HCT116 (cell line): ENCODE data around the gene EVA1A. TPM values are rescaled to one million over a fixed set of nuclear protein-coding genes. Genes with fewer than 3 reads are reported as not detected.

Experiments used
- ATAC-seq: fragments of 200-7000 bp; cut with Tn5 transposase; 2 replicates; pipeline ENCODE4 v1.9.1; 2020; ENCODE audit warnings: mild to moderate bottlenecking, moderate library complexity
- BruUV-seq: library from RNA; stranded (reverse); fragments of 400-500 nt; replicated peaks from 2 replicates; lab custom pipeline; 2021; lab: Mats Ljungman, UMichigan
- CTCF ChIA-PET: fragments of 300-600 bp; sonication (Branson Sonifier 250); formaldehyde crosslinking; loops from one replicate; lab custom pipeline; 2021; ENCODE audit warnings: antibody characterized with exemption; lab: Charles Lee
- POLR2A ChIA-PET: fragments of 300-600, 350-600 bp; sonication (Branson Sonifier 250); formaldehyde crosslinking; loops from one replicate; lab custom pipeline; 2021; ENCODE audit warnings: antibody characterized with exemption; lab: Charles Lee
- RAD21 ChIA-PET, 2 experiments: fragments of 300-600 bp; sonication (Branson Sonifier 250); formaldehyde crosslinking; loops; one replicate each; lab custom pipeline; 2023; ENCODE audit warnings: low total read pairs in 2 of 2; ENCODE audit not compliant: uncharacterized antibody in 2 of 2, unreplicated experiment in 2 of 2, low non-redundant PET in 1 of 2; lab: Charles Lee
- DNase-seq: peaks from one replicate; pipeline ENCODE4 v3.0.0-alpha.2; 2010; ENCODE audit warnings: low read depth, low spot score
- H2AFZ ChIP-seq: fragments of 200-600 bp; shearing (Covaris generic), sonication (generic); 2 replicates; pipeline ENCODE4 v1.6.1; 2017; ENCODE audit warnings: low read depth, mixed run types, mixed read lengths, antibody characterized with exemption, low read length; ENCODE audit not compliant: poor library complexity, severe bottlenecking
- H3K27ac ChIP-seq: 2 replicates; pipeline ENCODE4 v1.5.1; 2012; ENCODE audit warnings: low read depth, low read length
- H3K27me3 ChIP-seq: fragments of 200-600 bp; sonication (generic); 2 replicates; pipeline ENCODE4 v1.6.1; 2016; ENCODE audit warnings: mixed run types, low read length, mixed read lengths; ENCODE audit not compliant: insufficient read depth
- H3K36me3 ChIP-seq, 2 experiments: fragments of 200-500 bp in 1 of 2; fragments of 200-600 bp in 1 of 2; sonication (Bioruptor generic) in 1 of 2; sonication (generic) in 1 of 2; 2 replicates each; pipeline versions ENCODE4 v1.5.1 to v1.6.1; 2014 to 2016; ENCODE audit warnings: low read length in 2 of 2, inconsistent platforms in 1 of 2, mixed read lengths in 1 of 2, mixed run types in 1 of 2; ENCODE audit not compliant: insufficient read depth in 2 of 2, control insufficient read depth in 1 of 2
- H3K4me1 ChIP-seq, 2 experiments: fragments of 200-600 bp in 1 of 2; sonication (generic) in 1 of 2; 2 replicates each; pipeline versions ENCODE4 v1.5.1 to v1.6.1; 2012 to 2017; ENCODE audit warnings: low read length in 2 of 2, inconsistent platforms in 1 of 2, mild to moderate bottlenecking in 1 of 2, mixed read lengths in 1 of 2, mixed run types in 1 of 2, moderate library complexity in 1 of 2; ENCODE audit not compliant: insufficient read depth in 2 of 2, control insufficient read depth in 1 of 2
- H3K4me2 ChIP-seq: fragments of 200-600 bp; sonication (generic); 2 replicates; pipeline ENCODE4 v1.6.1; 2017; ENCODE audit warnings: mixed run types, low read length, mixed read lengths
- H3K4me3 ChIP-seq, 2 experiments: fragments of 200-600 bp in 1 of 2; sonication (generic) in 1 of 2; replicated peaks in 1 of 2; 2 replicates each; pipeline ENCODE4 v1.5.1; 2011 to 2016; ENCODE audit warnings: low read length in 2 of 2, control low read depth in 1 of 2, low read depth in 1 of 2, mild to moderate bottlenecking in 1 of 2, mixed read lengths in 1 of 2, mixed run types in 1 of 2
- H3K79me2 ChIP-seq: fragments of 200-600 bp; sonication (generic); 2 replicates; pipeline ENCODE4 v1.6.1; 2017; ENCODE audit warnings: mild to moderate bottlenecking, mixed run types, low read length, moderate library complexity, mixed read lengths; ENCODE audit not compliant: insufficient read depth
- H3K9ac ChIP-seq: fragments of 200-600 bp; sonication (generic); 2 replicates; pipeline ENCODE4 v1.6.1; 2016; ENCODE audit warnings: low read length, mixed read lengths
- H3K9me2 ChIP-seq: fragments of 200-600 bp; sonication (generic), shearing (Covaris generic); 2 replicates; pipeline ENCODE4 v1.6.1; 2017; ENCODE audit warnings: mixed run types, mild to moderate bottlenecking, moderate library complexity; ENCODE audit not compliant: insufficient read depth
- H3K9me3 ChIP-seq, 2 experiments: fragments of 200-500 bp in 1 of 2; fragments of 200-600 bp in 1 of 2; sonication (Bioruptor generic) in 1 of 2; sonication (generic) in 1 of 2; 2 replicates each; pipeline ENCODE4 v1.6.1; 2014 to 2017; ENCODE audit warnings: low read length in 2 of 2, mixed read lengths in 2 of 2, inconsistent platforms in 1 of 2, low read depth in 1 of 2, mild to moderate bottlenecking in 1 of 2, mixed run types in 1 of 2, moderate library complexity in 1 of 2; ENCODE audit not compliant: control insufficient read depth in 1 of 2, insufficient read depth in 1 of 2
- H4K20me1 ChIP-seq: fragments of 200-600 bp; sonication (generic), shearing (Covaris generic); 2 replicates; pipeline ENCODE4 v1.6.1; 2017; ENCODE audit warnings: mixed run types, mild to moderate bottlenecking, moderate library complexity; ENCODE audit not compliant: insufficient read depth
- CBX3 ChIP-seq: IDR thresholded peaks from 2 replicates; pipeline ENCODE4 v1.6.1; 2012; ENCODE audit warnings: low read depth
- CEBPB ChIP-seq: IDR thresholded peaks from 2 replicates; pipeline ENCODE4 v1.6.1; 2012; ENCODE audit warnings: low read depth
- EGR1 ChIP-seq: IDR thresholded peaks from 2 replicates; pipeline ENCODE4 v1.6.1; 2012; ENCODE audit warnings: low read depth
- ELF1 ChIP-seq: IDR thresholded peaks from 2 replicates; pipeline ENCODE4 v1.6.1; 2012; ENCODE audit warnings: low read depth, borderline replicate concordance
- EZH2 ChIP-seq: fragments of 200-600 bp; sonication (generic); IDR thresholded peaks from 2 replicates; pipeline ENCODE4 v1.6.1; 2017; ENCODE audit warnings: antibody characterized with exemption, mixed run types
- FOSL1 ChIP-seq: IDR thresholded peaks from 2 replicates; pipeline ENCODE4 v1.6.1; 2012; ENCODE audit warnings: low read depth
- POLR2A ChIP-seq: IDR thresholded peaks from 2 replicates; pipeline ENCODE4 v1.7.0; 2011; ENCODE audit warnings: borderline replicate concordance; ENCODE audit not compliant: insufficient read depth, insufficient read length; ENCODE audit errors: extremely low read depth
- RAD21 ChIP-seq: IDR thresholded peaks from 2 replicates; pipeline ENCODE4 v1.6.1; 2012; ENCODE audit warnings: low read depth, mild to moderate bottlenecking
- SIN3A ChIP-seq: IDR thresholded peaks from 2 replicates; pipeline ENCODE4 v1.6.1; 2012; ENCODE audit warnings: low read depth
- SP1 ChIP-seq: IDR thresholded peaks from 2 replicates; pipeline ENCODE4 v1.6.1; 2012; ENCODE audit warnings: low read depth
- TCF7L2 ChIP-seq: IDR thresholded peaks from 2 replicates; pipeline ENCODE4 v1.7.0; 2011; ENCODE audit warnings: borderline replicate concordance, inconsistent platforms; ENCODE audit not compliant: insufficient read depth, insufficient read length; ENCODE audit errors: extremely low read depth
- YY1 ChIP-seq: IDR thresholded peaks from 2 replicates; pipeline ENCODE4 v1.6.1; 2011; ENCODE audit warnings: low read length, low read depth, moderate library complexity, mild to moderate bottlenecking; ENCODE audit not compliant: insufficient replicate concordance; ENCODE audit errors: extremely low read depth
- ZFX ChIP-seq: fragments of 450-650 bp; IDR thresholded peaks from 2 replicates; pipeline ENCODE4 v1.6.1; 2017
- ZNF274 ChIP-seq: fragments of 200-500 bp; sonication (Bioruptor generic); IDR thresholded peaks from 2 replicates; pipeline ENCODE4 v1.6.1; 2014; ENCODE audit warnings: mild to moderate bottlenecking, low read depth, low read length, inconsistent platforms
- intact Hi-C: fragments of 100-400 bp; cut with micrococcal nuclease; formaldehyde crosslinking; loops from 2 replicates; pipeline ENCODE4 v1.10.0; 2022
- total RNA-seq: library from RNA; stranded (reverse); gene quantifications from one replicate; pipeline ENCODE4 v1.2.1, GENCODE V29; 2021; ENCODE audit not compliant: unreplicated experiment
- TF ChIP-seq, protein P1 (sequence below), 3 experiments: fragments of 200-600 bp in 1 of 3; sonication (generic) in 1 of 3; IDR thresholded peaks in 2 of 3; conservative IDR thresholded peaks in 1 of 3; 2 replicates each; pipeline ENCODE4 v1.5.1; 2012 to 2017; ENCODE audit warnings: low read depth in 2 of 3, low read length in 2 of 3, antibody characterized with exemption in 1 of 3, borderline replicate concordance in 1 of 3, control low read depth in 1 of 3, mild to moderate bottlenecking in 1 of 3, mixed read lengths in 1 of 3, mixed run types in 1 of 3, moderate library complexity in 1 of 3; ENCODE audit not compliant: insufficient read depth in 1 of 3
- TF ChIP-seq, protein P2 (sequence below): IDR thresholded peaks from 2 replicates; pipeline ENCODE4 v1.6.1; 2012; ENCODE audit warnings: low read depth
- TF ChIP-seq, protein P3 (sequence below): IDR thresholded peaks from 2 replicates; pipeline ENCODE4 v1.6.1; 2012
- TF ChIP-seq, protein P4 (sequence below): IDR thresholded peaks from 2 replicates; pipeline ENCODE4 v1.6.1; 2011; ENCODE audit warnings: mild to moderate bottlenecking, low read length, moderate library complexity; ENCODE audit not compliant: insufficient replicate concordance; ENCODE audit errors: extremely low read depth

Gene EVA1A
- total RNA-seq, 1 experiment from 2014 or later, result 2.8 TPM

DNA sequence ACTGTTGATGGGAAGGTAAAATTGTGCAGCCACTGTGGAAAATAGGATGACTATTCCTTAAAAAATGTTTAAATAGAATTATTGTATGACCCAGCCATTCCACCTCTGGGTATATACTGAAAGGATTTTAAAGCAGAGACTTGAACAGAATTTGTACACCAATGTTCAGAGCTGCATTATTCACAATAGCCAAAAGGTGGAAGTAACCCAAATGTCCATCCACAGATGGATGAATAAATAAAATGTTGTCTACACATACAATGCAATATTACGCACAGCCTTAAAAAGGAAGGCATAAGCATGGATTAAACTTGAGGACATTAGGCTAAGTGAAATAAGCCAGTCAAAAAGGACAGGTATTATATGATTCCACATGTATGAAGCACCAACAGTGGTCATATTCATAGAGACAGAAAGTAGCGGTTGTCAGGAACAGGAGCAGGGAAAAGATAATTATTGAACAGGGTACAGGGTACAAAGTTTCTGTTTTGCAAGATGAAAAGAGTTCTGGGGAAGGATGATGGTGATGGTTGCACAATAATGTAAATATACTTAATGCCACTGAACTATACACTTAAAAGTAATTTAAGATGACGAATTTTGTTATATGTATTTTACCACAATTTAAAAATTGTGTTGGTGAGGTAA is 39.4 kb downstream of the EVA1A start:
- H3K27me3 ChIP-seq, result peaks cover 9% of the 10 kb centered on the region; the same call in 1 of the 2 replicates
- TF ChIP-seq ELF1 (no peak), SP1 (no peak), ZNF274 (no peak), FOSL1 (no peak), TCF7L2 (no peak), ZFX (no peak), CBX3 (no peak), EZH2 (no peak), POLR2A (no peak), YY1 (no peak), EGR1 (no peak), SIN3A (no peak), RAD21 (no peak), CEBPB (no peak)
- TF ChIP-seq, protein P1, sequence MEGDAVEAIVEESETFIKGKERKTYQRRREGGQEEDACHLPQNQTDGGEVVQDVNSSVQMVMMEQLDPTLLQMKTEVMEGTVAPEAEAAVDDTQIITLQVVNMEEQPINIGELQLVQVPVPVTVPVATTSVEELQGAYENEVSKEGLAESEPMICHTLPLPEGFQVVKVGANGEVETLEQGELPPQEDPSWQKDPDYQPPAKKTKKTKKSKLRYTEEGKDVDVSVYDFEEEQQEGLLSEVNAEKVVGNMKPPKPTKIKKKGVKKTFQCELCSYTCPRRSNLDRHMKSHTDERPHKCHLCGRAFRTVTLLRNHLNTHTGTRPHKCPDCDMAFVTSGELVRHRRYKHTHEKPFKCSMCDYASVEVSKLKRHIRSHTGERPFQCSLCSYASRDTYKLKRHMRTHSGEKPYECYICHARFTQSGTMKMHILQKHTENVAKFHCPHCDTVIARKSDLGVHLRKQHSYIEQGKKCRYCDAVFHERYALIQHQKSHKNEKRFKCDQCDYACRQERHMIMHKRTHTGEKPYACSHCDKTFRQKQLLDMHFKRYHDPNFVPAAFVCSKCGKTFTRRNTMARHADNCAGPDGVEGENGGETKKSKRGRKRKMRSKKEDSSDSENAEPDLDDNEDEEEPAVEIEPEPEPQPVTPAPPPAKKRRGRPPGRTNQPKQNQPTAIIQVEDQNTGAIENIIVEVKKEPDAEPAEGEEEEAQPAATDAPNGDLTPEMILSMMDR (IDR thresholded peaks at IDR 0.05 in 2 of 3, conservative IDR thresholded peaks at IDR 0.05 in 1 of 3; ENCODE audit: borderline replicate concordance in 1 of 3, insufficient read depth in 1 of 3, low read depth in 2 of 3, low read length in 2 of 3), result no peak
- TF ChIP-seq, protein P2, sequence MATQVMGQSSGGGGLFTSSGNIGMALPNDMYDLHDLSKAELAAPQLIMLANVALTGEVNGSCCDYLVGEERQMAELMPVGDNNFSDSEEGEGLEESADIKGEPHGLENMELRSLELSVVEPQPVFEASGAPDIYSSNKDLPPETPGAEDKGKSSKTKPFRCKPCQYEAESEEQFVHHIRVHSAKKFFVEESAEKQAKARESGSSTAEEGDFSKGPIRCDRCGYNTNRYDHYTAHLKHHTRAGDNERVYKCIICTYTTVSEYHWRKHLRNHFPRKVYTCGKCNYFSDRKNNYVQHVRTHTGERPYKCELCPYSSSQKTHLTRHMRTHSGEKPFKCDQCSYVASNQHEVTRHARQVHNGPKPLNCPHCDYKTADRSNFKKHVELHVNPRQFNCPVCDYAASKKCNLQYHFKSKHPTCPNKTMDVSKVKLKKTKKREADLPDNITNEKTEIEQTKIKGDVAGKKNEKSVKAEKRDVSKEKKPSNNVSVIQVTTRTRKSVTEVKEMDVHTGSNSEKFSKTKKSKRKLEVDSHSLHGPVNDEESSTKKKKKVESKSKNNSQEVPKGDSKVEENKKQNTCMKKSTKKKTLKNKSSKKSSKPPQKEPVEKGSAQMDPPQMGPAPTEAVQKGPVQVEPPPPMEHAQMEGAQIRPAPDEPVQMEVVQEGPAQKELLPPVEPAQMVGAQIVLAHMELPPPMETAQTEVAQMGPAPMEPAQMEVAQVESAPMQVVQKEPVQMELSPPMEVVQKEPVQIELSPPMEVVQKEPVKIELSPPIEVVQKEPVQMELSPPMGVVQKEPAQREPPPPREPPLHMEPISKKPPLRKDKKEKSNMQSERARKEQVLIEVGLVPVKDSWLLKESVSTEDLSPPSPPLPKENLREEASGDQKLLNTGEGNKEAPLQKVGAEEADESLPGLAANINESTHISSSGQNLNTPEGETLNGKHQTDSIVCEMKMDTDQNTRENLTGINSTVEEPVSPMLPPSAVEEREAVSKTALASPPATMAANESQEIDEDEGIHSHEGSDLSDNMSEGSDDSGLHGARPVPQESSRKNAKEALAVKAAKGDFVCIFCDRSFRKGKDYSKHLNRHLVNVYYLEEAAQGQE, result no peak
- TF ChIP-seq, protein P3, sequence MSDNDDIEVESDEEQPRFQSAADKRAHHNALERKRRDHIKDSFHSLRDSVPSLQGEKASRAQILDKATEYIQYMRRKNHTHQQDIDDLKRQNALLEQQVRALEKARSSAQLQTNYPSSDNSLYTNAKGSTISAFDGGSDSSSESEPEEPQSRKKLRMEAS, result no peak
- TF ChIP-seq, protein P4, sequence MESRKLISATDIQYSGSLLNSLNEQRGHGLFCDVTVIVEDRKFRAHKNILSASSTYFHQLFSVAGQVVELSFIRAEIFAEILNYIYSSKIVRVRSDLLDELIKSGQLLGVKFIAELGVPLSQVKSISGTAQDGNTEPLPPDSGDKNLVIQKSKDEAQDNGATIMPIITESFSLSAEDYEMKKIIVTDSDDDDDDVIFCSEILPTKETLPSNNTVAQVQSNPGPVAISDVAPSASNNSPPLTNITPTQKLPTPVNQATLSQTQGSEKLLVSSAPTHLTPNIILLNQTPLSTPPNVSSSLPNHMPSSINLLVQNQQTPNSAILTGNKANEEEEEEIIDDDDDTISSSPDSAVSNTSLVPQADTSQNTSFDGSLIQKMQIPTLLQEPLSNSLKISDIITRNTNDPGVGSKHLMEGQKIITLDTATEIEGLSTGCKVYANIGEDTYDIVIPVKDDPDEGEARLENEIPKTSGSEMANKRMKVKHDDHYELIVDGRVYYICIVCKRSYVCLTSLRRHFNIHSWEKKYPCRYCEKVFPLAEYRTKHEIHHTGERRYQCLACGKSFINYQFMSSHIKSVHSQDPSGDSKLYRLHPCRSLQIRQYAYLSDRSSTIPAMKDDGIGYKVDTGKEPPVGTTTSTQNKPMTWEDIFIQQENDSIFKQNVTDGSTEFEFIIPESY, result no peak
- CTCF ChIA-PET, result no interaction called here
- POLR2A ChIA-PET, result no interaction called here
- ATAC-seq (no peak), DNase-seq (no peak)
- no peak overlapping the region for H2AFZ ChIP-seq
- H4K20me1 ChIP-seq, result no peaks in the 10 kb centered on the region
- H3K27ac ChIP-seq, result no peak overlapping the region
- H3K9ac ChIP-seq, result no peak overlapping the region
- no peaks in the 10 kb centered on the region for H3K9me3 ChIP-seq
- no peak overlapping the region for H3K4me3 ChIP-seq
- H3K4me2 ChIP-seq, result no peak overlapping the region
- intact Hi-C loops, result no loop called here
- no peaks in the 10 kb centered on the region for H3K36me3 ChIP-seq
- no TSS peak for BruUV-seq
- H3K79me2 ChIP-seq, result no peaks in the 10 kb centered on the region
- RAD21 ChIA-PET, result no interaction called here
- peaks cover 11 to 36% of the 10 kb centered on the region in 2 experiments for H3K4me1 ChIP-seq
- no peaks in the 10 kb centered on the region for H3K9me2 ChIP-seq
